Measurements from ENCODE around the gene MRAS. TPM values are rescaled to one million over a fixed set of nuclear protein-coding genes. Genes with fewer than 3 reads are reported as not detected.
"Not testable (repeated sequence)": the region's sequence is repeated elsewhere in the genome, so short reads cannot be mapped to it uniquely, and the experiment has no call there.

The MRAS gene
- total RNA-seq, 1 donor from 2014 or later, result 17.2 TPM

GRCh38 chr3:138408751-138409570 lies 60.6 kb downstream of the MRAS start:
- H3K4me3 ChIP-seq (ENCODE audit: low read depth, low read length), result no peak overlapping the region
- TF ChIP-seq CTCF (conservative IDR thresholded peaks at IDR 0.05; ENCODE audit: low read depth, low read length), result no peak
- DNase-seq (ENCODE audit: low read depth), result no peak

GRCh38 chr3:138412821-138413551 lies 64.6 kb downstream of the MRAS start:
- H3K4me3 ChIP-seq (ENCODE audit: low read depth, low read length), result no peak overlapping the region
- DNase-seq (ENCODE audit: low read depth), result no peak
- no peak for TF ChIP-seq CTCF (conservative IDR thresholded peaks at IDR 0.05; ENCODE audit: low read depth, low read length)

GRCh38 chr3:138416236-138416635 lies 67.9 kb downstream of the MRAS start:
- not testable (repeated sequence) for DNase-seq (ENCODE audit: low read depth); H3K4me3 ChIP-seq (ENCODE audit: low read depth, low read length)

GRCh38 chr3:138417559-138417982 lies 69.2 kb downstream of the MRAS start:
- H3K4me3 ChIP-seq (ENCODE audit: low read depth, low read length), result no peak overlapping the region
- DNase-seq (ENCODE audit: low read depth), result no peak
- peak; percentile 96 for TF ChIP-seq CTCF (conservative IDR thresholded peaks at IDR 0.05; ENCODE audit: low read depth, low read length)

GRCh38 chr3:138418601-138419206 lies 70.3 kb downstream of the MRAS start:
- no peak for DNase-seq (ENCODE audit: low read depth)
- TF ChIP-seq CTCF (conservative IDR thresholded peaks at IDR 0.05; ENCODE audit: low read depth, low read length), result no peak
- no peak overlapping the region for H3K4me3 ChIP-seq (ENCODE audit: low read depth, low read length)

GRCh38 chr3:138423316-138423715 lies 74.9 kb downstream of the MRAS start:
- TF ChIP-seq CTCF (conservative IDR thresholded peaks at IDR 0.05; ENCODE audit: low read depth, low read length), result no peak
- no peak overlapping the region for H3K4me3 ChIP-seq (ENCODE audit: low read depth, low read length)
- no peak for DNase-seq (ENCODE audit: low read depth)

- H3K4me3 ChIP-seq (ENCODE audit: low read depth, low read length), result no peak overlapping the region
- no peak for DNase-seq (ENCODE audit: low read depth)
- no peak for TF ChIP-seq CTCF (conservative IDR thresholded peaks at IDR 0.05; ENCODE audit: low read depth, low read length)
Observed at GRCh38 chr3:138424323-138424722, 75.9 kb downstream of the MRAS start.

Measured in epithelial cell of proximal tubule (primary cell).